Natural killer cell (primary cell): ENCODE data around the gene ACAT2. TPM values are rescaled to one million over a fixed set of nuclear protein-coding genes. Genes with fewer than 3 reads are reported as not detected.

ENCODE experiments used
- ATAC-seq, 3 donors: fragments of 150-1000 bp in 2 of 3; fragments of 200-7000 bp in 1 of 3; cut with Tn5 transposase; 1 replicate in 1 of 3; 2 replicates in 2 of 3; pipeline ENCODE4 v1.10.0; 2021; ENCODE audit warnings: mild to moderate bottlenecking in 2 of 3, moderate library complexity in 2 of 3
- DNase-seq, 2 donors: peaks; one replicate each; pipeline versions ENCODE4 v3.0.0 to v3.0.0-alpha.2; 2013 to 2021; ENCODE audit warnings: mixed read lengths in 1 of 2
- H3K27ac ChIP-seq: one replicate; pipeline ENCODE4 v1.5.1; 2013; ENCODE audit warnings: mild to moderate bottlenecking, low read length
- H3K27me3 ChIP-seq: one replicate; pipeline ENCODE4 v1.6.1; 2013; ENCODE audit warnings: low read length; ENCODE audit not compliant: control insufficient read depth, insufficient read depth
- H3K36me3 ChIP-seq: one replicate; pipeline ENCODE4 v1.6.1; 2013; ENCODE audit warnings: low read length; ENCODE audit not compliant: control insufficient read depth, insufficient read depth
- H3K4me1 ChIP-seq: one replicate; pipeline ENCODE4 v1.6.1; 2013; ENCODE audit warnings: low read length; ENCODE audit not compliant: control insufficient read depth, insufficient read depth
- H3K4me3 ChIP-seq: one replicate; pipeline ENCODE4 v1.5.1; 2013; ENCODE audit warnings: low read length
- H3K9me3 ChIP-seq: one replicate; pipeline ENCODE4 v1.6.1; 2013; ENCODE audit warnings: low read length; ENCODE audit not compliant: control insufficient read depth, insufficient read depth
- H3K27ac Mint-ChIP-seq, 2 donors: one replicate each; pipeline ENCODE4 v1.8.0; 2022; ENCODE audit warnings: mild to moderate bottlenecking in 2 of 2, mixed read lengths in 2 of 2, moderate library complexity in 1 of 2
- H3K27me3 Mint-ChIP-seq, 2 donors: one replicate each; pipeline ENCODE4 v1.8.0; 2022; ENCODE audit warnings: low read depth in 2 of 2, mixed read lengths in 2 of 2
- H3K36me3 Mint-ChIP-seq: one replicate; pipeline ENCODE4 v1.8.0; 2022; ENCODE audit warnings: mixed read lengths
- H3K4me1 Mint-ChIP-seq, 2 donors: one replicate each; pipeline ENCODE4 v1.8.0; 2022; ENCODE audit warnings: mixed read lengths in 2 of 2
- H3K4me3 Mint-ChIP-seq: one replicate; pipeline ENCODE4 v1.8.0; 2022; ENCODE audit warnings: mild to moderate bottlenecking, moderate library complexity, mixed read lengths
- H3K9me3 Mint-ChIP-seq, 2 donors: one replicate each; pipeline ENCODE4 v1.8.0; 2022; ENCODE audit warnings: mixed read lengths in 2 of 2
- WGBS: methylation state at CpG from one replicate; pipeline ENCODE4 v1.1.7; 2013; ENCODE audit warnings: missing lambda C conversion rate; ENCODE audit not compliant: insufficient coverage; 5-methylcytosine and 5-hydroxymethylcytosine counted together
- intact Hi-C: fragments of 100-400 bp; cut with micrococcal nuclease; formaldehyde crosslinking; loops from one replicate; pipeline ENCODE4 v1.14.2; 2022
- total RNA-seq, 4 donors: library from RNA; stranded (reverse); fragments of 120-200 nt in 1 of 4; gene quantifications; one replicate each; pipeline versions ENCODE4 v1.2.3 to v1.2.4, GENCODE V29; 2013 to 2022
- TF ChIP-seq, protein P1 (sequence below): fragments of 200-600 bp; IDR thresholded peaks from one replicate; pipeline ENCODE4 v1.8.0; 2022; ENCODE audit warnings: antibody characterized with exemption

ACAT2 gene
- total RNA-seq, 3 donors from 2014 or later (not counting 1 experiment from before 2014, with no cell fraction given): 21.7 to 31.7 (median 26.5) TPM

DNA sequence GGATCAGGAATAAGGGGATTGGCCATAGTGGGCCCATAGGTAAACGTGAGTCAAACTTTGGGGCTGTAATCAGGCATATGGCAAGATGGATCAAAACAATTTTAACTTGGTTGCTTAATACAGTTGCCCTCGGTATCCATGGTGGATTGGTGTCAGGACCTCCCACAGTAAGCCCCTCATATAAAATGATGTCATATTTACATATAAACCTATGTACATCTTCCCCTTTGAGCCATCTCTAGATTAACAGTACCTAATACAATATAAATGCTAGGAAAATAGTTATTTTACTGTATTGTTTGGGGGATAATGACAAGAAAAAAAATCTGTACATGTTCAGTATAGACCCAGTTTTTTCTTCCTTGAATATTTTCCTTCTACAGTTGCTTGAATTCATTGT is 7.4 kb upstream of the ACAT2 start:
- H3K27me3 ChIP-seq: no peaks in the 10 kb centered on the region
- ATAC-seq: no peak
- H3K9me3 ChIP-seq: no peaks in the 10 kb centered on the region
- no peak for DNase-seq
- H3K36me3 Mint-ChIP-seq: peaks cover 30% of the 10 kb centered on the region
- WGBS: 100% methylated on average over 2 of the region's 2 CpGs
- no peak overlapping the region for H3K4me3 ChIP-seq
- H3K27ac ChIP-seq: no peak overlapping the region
- peaks cover 81% of the 10 kb centered on the region for H3K36me3 ChIP-seq
- peak overlapping the region in 1 of 2 donors; percentile 81 for H3K27ac Mint-ChIP-seq
- H3K4me1 ChIP-seq: no peaks in the 10 kb centered on the region
- TF ChIP-seq, protein P1, sequence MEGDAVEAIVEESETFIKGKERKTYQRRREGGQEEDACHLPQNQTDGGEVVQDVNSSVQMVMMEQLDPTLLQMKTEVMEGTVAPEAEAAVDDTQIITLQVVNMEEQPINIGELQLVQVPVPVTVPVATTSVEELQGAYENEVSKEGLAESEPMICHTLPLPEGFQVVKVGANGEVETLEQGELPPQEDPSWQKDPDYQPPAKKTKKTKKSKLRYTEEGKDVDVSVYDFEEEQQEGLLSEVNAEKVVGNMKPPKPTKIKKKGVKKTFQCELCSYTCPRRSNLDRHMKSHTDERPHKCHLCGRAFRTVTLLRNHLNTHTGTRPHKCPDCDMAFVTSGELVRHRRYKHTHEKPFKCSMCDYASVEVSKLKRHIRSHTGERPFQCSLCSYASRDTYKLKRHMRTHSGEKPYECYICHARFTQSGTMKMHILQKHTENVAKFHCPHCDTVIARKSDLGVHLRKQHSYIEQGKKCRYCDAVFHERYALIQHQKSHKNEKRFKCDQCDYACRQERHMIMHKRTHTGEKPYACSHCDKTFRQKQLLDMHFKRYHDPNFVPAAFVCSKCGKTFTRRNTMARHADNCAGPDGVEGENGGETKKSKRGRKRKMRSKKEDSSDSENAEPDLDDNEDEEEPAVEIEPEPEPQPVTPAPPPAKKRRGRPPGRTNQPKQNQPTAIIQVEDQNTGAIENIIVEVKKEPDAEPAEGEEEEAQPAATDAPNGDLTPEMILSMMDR: no peak
- H3K4me1 Mint-ChIP-seq: peaks cover 0 to 5% of the 10 kb centered on the region in 2 donors
- no peaks in the 10 kb centered on the region for H3K27me3 Mint-ChIP-seq
- H3K4me3 Mint-ChIP-seq: no peak overlapping the region
- no peaks in the 10 kb centered on the region for H3K9me3 Mint-ChIP-seq
- intact Hi-C loops: no loop called here

DNA sequence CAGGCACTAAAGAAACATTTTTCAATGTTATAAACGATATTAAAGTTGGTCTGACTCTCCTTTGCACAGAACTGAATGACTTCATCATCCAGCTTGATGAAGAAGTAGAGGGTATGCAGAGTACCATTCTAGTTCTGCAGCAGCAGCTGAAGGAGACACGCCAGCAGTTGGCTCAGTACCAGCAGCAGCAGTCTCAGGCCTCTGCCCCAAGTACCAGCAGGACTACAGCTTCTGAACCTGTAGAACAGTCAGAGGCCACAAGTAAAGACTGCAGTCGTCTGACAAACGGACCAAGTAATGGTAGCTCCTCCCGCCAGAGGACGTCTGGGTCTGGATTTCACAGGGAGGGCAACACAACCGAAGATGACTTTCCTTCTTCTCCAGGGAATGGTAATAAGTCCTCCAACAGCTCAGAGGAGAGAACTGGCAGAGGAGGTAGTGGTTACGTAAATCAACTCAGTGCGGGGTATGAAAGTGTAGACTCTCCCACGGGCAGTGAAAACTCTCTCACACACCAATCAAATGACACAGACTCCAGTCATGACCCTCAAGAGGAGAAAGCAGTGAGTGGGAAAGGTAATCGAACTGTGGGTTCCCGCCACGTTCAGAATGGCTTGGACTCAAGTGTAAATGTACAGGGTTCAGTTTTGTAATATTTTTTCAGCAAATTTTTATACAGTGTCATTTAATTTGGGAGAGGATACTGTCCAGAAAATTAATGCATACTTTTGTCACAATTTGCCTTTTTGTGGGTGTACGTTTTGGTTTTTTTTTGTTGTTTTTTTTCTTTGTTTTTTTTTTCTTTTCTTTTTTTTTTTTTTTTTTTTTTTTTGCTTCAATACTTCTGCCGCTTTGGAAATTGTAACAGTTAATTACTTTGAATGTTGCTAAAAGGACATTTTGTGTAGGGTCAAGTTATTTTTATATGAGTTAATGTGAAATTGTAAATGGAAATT is 6.6 kb upstream of the ACAT2 start:
- H3K4me3 Mint-ChIP-seq: peak overlapping the region; percentile 45

DNA sequence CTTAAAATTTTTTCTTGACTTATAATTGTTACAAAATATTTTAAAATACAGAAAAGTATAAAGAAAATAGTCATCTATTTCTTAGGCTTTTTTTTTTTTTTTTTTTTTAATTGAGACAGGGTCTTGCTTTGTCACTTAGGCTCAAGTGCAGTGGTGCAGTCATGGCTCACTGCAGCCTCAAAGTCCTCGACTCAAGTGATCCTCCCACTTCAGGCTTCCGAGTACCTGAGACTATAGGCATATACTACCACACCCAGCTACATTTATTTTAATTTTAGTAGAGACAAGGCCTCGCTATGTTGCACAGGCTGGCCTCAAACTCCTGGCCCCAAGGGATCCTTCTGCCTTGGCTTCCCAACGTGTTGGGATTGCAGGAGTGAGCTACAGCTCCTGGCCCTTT is 5.3 kb upstream of the ACAT2 start:
- DNase-seq: no peak
- Histone ChIP-seq H3K9me3 (no peaks in the 10 kb centered on the region), H3K4me1 (peaks cover 6% of the 10 kb centered on the region), H3K4me3 (no peak overlapping the region), H3K36me3 (peaks cover 63% of the 10 kb centered on the region), H3K27ac (no peak overlapping the region), H3K27me3 (no peaks in the 10 kb centered on the region)
- H3K4me1 Mint-ChIP-seq: peaks cover 18 to 21% of the 10 kb centered on the region in 2 donors
- ATAC-seq: no peak
- H3K27ac Mint-ChIP-seq: peak overlapping the region in 1 of 2 donors; percentile 81
- H3K4me3 Mint-ChIP-seq: no peak overlapping the region
- H3K36me3 Mint-ChIP-seq: peaks cover 24% of the 10 kb centered on the region
- TF ChIP-seq, protein P1: no peak
- H3K27me3 Mint-ChIP-seq: no peaks in the 10 kb centered on the region
- intact Hi-C loops: no loop called here
- 93% methylated on average over 4 of the region's 4 CpGs for WGBS
- no peaks in the 10 kb centered on the region for H3K9me3 Mint-ChIP-seq

More for the DNA sequence above, 6.6 kb upstream of the ACAT2 start:
- Histone ChIP-seq H3K36me3 (peaks cover 73% of the 10 kb centered on the region), H3K9me3 (no peaks in the 10 kb centered on the region), H3K27me3 (no peaks in the 10 kb centered on the region), H3K27ac (no peak overlapping the region), H3K4me3 (no peak overlapping the region), H3K4me1 (no peaks in the 10 kb centered on the region)
- no peaks in the 10 kb centered on the region for H3K9me3 Mint-ChIP-seq
- peak overlapping the region; percentile 29 to 81 for H3K27ac Mint-ChIP-seq
- peaks cover 6 to 9% of the 10 kb centered on the region in 2 donors for H3K4me1 Mint-ChIP-seq
- ATAC-seq: peak in 1 of 3 donors; percentile 21
- intact Hi-C loops: no loop called here
- TF ChIP-seq, protein P1: no peak
- DNase-seq: no peak
- WGBS: 96% methylated on average over 11 of the region's 15 CpGs
- no peaks in the 10 kb centered on the region for H3K27me3 Mint-ChIP-seq
- peaks cover 24% of the 10 kb centered on the region for H3K36me3 Mint-ChIP-seq
